ENCODE measurements around the gene PIAS1.

The PIAS1 gene

GRCh38 chr15:68063606-68064005 lies 9.5 kb downstream of the PIAS1 start:
- no peak for DNase-seq

DNA sequence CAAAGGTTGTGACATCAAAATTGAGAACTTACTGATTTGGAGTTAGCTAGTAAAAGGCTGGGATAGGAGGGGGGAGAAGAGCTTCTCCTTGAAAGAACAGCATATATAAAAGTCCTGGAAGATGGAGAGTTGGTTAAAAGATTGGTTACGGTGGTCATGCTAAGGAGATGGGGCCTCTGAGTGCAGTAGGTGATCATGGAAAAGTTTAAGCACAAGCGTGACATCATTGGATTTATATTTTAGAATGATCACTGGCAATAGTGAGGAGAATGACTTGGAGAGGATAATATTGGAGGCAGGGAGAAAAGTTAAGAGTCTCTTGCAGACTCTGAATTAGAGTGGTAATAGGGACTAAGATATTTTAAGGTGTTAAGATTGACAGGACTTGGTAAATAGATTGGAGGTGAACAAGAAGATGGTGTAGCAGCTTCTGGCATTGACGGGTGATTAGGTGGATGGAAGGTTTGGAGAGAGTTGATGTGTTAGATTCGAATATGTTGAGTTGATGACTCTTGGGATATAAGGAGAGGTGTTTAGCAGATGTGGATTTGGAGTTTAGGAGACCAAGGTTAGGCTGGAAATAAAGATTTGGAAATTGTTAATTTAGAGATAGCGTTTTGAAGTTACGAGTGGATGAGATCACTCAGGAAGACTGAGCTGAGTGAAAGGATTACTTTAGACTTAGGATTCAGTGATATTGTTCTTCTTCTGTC lies 19.6 kb downstream of the PIAS1 start:
- DNase-seq, result no peak

DNA sequence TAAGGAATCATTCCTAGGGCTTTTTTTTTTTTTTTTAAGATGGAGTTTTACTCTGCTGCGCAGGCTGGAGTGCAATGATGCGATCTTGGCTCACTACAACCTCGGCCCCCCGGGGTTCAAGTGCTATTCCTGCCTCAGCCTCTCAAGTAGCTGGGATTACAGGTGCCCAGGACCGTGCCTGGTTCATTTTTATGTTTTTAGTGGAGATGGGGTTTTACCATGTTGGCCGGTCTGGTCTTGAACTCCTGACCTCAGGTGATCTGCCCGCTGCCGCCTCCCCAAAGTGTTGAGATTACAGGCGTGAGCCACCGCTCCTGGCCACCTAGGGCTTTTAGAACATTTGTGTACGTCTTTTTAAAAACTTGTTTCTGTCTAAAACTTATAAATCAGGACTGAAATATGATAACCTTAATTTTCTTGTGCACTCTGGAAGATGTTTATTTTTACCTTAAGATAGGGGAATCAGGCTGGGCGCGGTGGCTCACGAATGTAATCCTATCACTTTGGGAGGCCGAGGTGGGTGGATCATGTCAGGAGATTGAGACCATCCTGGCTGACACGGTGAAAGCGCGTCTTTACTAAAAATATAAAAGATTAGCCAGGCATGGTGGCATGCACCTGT lies 21.8 kb downstream of the PIAS1 start:
- no peak for DNase-seq

DNA sequence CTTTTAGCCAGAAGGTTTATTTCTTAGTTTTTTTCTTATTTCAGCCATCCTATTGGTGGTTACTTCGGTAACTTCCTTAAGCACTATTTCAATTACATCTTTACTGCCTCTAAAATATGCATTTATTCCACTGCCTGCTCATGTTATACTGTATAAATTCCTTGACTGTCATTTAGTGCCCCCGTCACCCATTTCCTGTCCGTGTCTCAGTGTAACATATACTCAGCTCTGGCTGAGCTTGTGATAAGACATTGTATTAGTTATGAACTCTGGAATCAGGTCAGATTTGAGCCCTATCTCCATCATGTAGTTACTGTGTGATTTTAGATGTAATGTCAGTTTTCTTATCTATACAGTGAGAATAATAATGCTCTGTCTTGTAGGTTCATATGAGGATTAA lies 24.2 kb downstream of the PIAS1 start:
- no peak for DNase-seq

GRCh38 chr15:68080334-68080733 lies 26.2 kb downstream of the PIAS1 start:
- DNase-seq, result no peak

- DNase-seq, result no peak
Measured at GRCh38 chr15:68080783-68081182, 26.7 kb downstream of the PIAS1 start.

- no peak for DNase-seq
Measured at GRCh38 chr15:68081869-68082505, 27.9 kb downstream of the PIAS1 start.

DNA sequence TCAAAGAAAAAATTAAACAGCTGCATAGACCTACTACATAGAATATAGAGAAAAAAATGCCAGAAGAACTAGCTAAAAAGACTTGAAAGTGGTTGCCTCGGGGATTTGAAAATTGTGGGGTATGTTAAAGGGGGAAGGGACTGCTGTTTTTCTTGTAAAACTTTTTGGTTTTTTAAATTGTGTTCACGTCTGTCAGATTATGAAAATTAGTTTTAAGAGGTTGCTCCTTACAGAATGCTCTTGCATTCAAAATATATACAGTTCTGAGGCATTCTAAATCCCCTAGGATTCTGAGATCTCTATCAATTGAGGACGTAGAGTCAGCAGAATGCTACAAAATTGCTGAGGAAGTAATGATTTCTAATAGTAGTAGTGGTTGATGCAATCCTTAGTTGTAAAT lies 28.6 kb downstream of the PIAS1 start:
- DNase-seq, result no peak

DNA sequence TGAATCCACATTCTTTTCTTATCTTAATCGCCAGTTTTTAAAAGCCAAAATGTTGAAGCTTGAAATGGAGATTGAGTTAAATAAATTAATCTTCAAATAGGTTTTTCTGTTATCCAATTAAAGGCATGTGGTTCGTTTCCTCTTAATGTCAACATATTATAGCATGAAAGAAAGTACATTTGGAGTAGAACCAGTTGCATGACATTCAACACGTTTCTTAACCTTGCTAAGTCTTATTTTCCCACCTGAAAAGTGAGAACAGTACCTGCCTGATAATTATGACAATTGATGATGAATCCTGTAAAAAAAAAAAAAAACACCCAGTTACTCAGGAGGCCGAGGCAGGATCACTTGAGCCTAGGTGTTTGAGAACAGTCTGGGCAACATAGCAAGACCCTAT lies 29.3 kb downstream of the PIAS1 start:
- no peak for DNase-seq

- no peak for DNase-seq
Measured at GRCh38 chr15:68085052-68085451, 30.9 kb downstream of the PIAS1 start.

- no peak for DNase-seq
Measured at GRCh38 chr15:68091743-68092142, 37.6 kb downstream of the PIAS1 start.

DNA sequence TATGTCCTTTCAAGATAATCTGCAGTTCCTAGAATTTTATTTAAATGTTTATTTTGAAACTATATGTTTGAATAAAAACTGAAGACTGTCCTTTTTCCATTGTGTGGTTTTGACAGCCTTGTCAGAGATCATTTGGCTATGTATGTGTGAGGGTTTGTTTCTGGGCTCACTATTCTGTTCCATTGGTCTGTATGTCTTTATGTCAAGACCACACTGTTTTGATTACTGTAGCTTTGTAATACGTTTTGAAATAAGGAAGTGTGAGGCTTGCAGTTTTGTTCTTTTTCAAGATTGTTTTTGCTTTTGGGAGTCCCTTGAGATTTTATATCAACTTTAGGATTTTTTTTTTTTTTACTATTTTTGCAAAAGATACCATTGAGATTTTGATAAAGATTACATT lies 42.0 kb downstream of the PIAS1 start:
- DNase-seq, result no peak

DNA sequence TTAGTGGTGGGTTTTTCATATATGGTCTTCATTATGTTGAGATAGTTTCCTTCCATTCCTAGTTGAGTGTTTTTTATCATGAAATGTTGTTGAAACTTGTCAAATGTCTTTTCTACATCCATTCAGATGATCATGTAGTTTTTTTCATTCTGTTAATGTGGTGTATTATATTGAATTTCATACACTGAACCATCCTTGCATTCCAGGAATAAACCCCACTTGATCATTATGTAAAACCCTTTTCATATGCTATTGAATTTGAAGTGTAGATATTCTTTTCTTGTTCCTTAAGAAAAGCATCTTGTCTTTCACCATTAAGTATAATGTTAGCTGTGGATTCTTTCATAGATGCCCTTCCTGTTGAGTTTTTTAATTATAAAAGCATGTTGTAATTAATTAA lies 42.9 kb downstream of the PIAS1 start:
- DNase-seq, result no peak

- DNase-seq, result no peak
Measured at GRCh38 chr15:68098465-68098864, 44.4 kb downstream of the PIAS1 start.

- no peak for DNase-seq
Measured at GRCh38 chr15:68100194-68100593, 46.1 kb downstream of the PIAS1 start.

DNA sequence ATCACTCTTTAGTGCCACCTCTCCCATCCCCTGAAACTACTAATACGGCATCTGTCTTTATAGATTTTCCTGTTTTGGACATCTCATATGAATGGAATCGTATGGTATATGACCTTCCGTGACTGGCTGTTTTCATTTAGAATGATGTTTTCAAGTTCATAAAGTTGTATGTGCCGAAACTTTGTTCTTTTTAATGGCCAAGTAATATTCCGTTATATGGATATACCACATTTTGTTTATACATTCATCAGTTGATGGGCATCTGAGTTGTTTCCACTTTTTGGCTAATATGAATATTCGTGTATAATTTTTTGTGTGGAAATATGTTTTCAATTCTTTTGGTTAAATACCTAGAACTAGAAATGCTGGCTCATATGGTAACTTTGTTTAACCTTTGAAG lies 49.5 kb downstream of the PIAS1 start:
- DNase-seq, result no peak

GRCh38 chr15:68106656-68107055 lies 52.5 kb downstream of the PIAS1 start:
- DNase-seq, result no peak

- no peak for DNase-seq
Measured at GRCh38 chr15:68107142-68107541, 53.0 kb downstream of the PIAS1 start.

- DNase-seq, result no peak
Measured at GRCh38 chr15:68112706-68113105, 58.6 kb downstream of the PIAS1 start.

DNA sequence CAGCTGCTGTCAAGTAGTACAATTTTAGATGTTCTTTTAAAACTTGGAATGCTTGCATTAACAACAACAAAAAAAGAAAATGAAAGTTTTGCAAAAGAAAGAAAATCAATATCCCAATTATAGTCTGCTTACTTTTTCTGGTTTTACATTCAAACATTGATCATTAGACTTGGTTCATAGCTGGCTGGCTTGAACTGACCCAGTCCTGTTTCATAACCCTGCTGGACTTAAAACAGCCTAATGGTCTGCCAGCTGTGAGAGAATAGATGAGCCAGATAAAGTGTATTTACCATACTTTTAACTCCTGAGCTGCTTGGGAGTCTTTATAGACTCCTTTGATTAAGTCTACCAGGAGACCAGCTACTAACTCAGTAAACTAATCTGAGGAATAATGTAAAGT lies 59.2 kb downstream of the PIAS1 start:
- no peak for DNase-seq

DNA sequence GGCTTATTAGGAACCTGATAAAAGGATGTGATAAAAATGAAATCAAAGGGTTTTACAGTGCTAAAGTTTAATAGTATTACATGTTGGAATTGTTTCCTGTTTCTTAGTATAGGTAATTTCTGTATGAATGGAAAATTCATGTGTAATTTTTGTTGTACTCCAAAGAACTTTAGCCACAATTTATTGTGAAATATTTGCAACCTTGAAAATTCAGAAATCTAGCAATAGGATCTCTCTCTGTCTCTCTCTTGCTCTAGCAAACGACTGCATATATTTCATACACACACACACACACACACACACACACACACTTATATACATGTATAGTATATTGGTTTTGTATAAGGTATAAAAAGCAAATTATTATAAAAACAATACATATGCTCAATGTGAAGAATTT lies 59.6 kb downstream of the PIAS1 start:
- DNase-seq, result no peak

DNA sequence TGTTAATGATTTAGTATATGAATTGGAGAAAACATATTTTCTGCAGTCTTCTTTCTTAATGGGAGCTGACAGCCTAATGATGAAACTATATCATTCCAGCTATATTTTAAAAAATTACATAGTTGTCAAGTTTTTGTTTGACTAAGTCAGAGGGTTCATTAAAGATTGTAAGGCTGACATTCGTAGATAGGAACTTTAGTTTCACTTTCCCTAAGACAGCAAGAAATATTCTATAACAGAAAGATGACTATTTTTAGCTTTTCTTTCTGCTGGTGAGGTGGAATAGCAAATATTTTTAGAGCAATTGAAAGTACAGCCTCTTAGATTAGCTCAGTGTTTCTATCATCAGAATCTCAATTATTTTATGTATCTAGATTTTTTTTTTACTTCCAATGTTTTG lies 60.2 kb downstream of the PIAS1 start:
- DNase-seq, result no peak

DNA sequence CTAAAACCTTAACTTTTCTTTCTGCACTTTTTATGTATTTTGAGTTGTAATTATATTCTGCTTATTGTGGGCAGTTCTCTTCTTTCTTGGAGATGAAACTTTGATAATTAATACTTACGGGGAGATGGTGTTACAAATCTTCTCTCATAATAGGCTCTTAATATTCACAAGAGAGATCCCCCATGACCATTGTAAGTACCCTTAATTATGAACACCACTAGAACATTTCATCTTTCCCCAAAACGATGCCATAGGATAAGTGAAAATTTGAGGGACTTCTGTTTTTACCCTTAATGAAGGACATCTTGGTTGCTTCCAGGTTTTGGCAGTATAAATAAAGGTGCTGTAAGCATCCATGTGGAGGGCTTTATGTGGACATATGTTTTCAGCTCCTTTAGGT lies 60.7 kb downstream of the PIAS1 start:
- no peak for DNase-seq

DNA sequence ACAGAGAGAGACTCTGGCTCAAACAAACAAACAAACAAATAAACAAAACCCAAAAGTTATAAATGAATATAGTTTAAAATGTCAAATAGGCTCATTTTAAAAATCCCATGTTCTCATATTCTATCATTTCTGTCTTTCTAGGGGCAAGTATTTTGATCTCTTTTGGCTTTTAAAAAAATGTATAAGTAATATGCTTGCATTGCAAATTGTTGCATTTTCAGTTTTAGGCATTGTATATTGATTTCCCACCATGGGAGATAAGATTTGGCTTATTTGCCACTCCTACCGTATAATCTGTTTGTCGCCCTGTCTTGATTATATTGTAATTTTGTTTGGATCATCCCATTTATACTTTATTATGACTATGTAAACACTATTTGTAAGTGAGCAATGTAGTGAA lies 70.6 kb downstream of the PIAS1 start:
- no peak for DNase-seq

DNA sequence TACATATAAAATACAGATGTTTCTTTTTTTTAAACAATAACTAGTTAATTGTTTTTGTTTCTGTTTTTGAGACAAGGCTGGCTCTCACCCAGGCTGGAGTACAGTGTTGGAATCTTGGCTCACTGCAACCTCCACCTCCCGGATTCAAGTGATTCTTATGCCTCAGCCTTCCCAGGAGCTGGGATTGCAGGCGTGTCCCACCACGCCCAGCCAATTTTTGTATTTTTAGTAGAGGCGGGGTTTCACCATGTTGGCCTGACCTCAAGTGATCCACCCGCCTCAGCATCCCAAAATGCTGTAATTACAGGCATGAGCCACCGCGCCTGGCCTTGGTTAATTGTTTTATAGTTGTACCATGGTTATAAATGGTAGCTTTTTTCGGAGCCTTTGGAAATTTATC lies 72.3 kb downstream of the PIAS1 start:
- DNase-seq, result no peak
